Muscle layer of duodenum (tissue), 2 donors: ENCODE measurements around the gene VPS35L.

Source experiments
- H3K27ac ChIP-seq: one replicate; pipeline ENCODE4 v1.7.0; 2013; ENCODE audit warnings: mild to moderate bottlenecking, low read length
- H3K27me3 ChIP-seq: one replicate; pipeline ENCODE4 v1.7.0; 2013; ENCODE audit warnings: low read depth, mild to moderate bottlenecking, control low read depth, low read length
- H3K36me3 ChIP-seq, 2 donors: one replicate each; pipeline ENCODE4 v1.7.0; 2013; ENCODE audit warnings: low read length in 2 of 2, control low read depth in 1 of 2, mild to moderate bottlenecking in 1 of 2; ENCODE audit not compliant: insufficient read depth in 2 of 2, control insufficient read depth in 1 of 2
- H3K4me1 ChIP-seq, 2 donors: one replicate each; pipeline ENCODE4 v1.7.0; 2013; ENCODE audit warnings: low read length in 2 of 2, mild to moderate bottlenecking in 2 of 2, control low read depth in 1 of 2, moderate library complexity in 1 of 2; ENCODE audit not compliant: insufficient read depth in 2 of 2, control insufficient read depth in 1 of 2
- H3K4me3 ChIP-seq, 2 donors: one replicate each; pipeline ENCODE4 v1.7.0; 2013; ENCODE audit warnings: low read length in 2 of 2, low read depth in 1 of 2, mild to moderate bottlenecking in 1 of 2
- H3K9me3 ChIP-seq, 2 donors: one replicate each; pipeline ENCODE4 v1.7.0; 2013; ENCODE audit warnings: low read length in 2 of 2, control low read depth in 1 of 2, mild to moderate bottlenecking in 1 of 2; ENCODE audit not compliant: control insufficient read depth in 1 of 2
- donor health status: healthy.

Gene VPS35L

GRCh38 chr16:19744670-19745069 is 189.2 kb downstream of the VPS35L start:
- Histone ChIP-seq H3K4me1 (no peaks in the 10 kb centered on the region), H3K4me3 (no peak overlapping the region), H3K27ac (no peak overlapping the region), H3K27me3 (no peaks in the 10 kb centered on the region), H3K36me3 (no peaks in the 10 kb centered on the region), H3K9me3 (no peaks in the 10 kb centered on the region)

DNA sequence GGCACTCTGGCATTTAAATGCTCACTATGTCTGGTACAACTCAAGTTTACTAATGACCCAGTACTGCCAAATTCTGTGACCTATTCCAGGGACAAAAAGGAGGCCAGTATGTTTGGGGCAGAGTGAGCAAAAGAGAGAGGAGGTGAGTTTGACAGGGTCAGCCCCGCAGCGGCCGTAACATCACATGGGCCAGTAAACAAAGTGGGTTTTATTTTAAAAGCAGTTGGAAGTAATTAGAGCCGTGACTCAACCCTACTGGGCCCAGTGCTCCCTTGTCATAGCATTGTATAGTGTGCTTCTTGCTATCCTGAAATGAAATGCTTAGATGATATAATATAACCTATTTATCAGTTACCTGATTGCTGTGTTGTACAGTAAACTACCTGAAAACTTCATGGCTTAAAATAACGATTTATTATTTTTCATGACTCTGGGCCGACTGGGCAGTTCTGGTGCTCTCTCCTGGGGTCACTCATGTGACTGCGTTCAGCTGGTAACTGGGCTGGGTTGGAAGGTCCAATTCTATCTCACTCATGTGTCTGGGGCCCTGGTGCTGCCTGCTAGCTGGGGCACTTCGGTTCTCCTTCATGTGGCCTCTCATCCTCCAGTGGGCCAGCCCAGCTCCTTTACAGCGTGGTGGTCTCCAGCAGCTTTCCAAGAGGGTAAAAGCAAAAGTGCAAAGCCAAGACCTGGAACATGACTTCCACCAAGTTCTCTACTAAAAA is 189.9 kb downstream of the VPS35L start:
- Histone ChIP-seq H3K4me3 (no peak overlapping the region), H3K9me3 (no peaks in the 10 kb centered on the region), H3K27me3 (no peaks in the 10 kb centered on the region), H3K4me1 (no peaks in the 10 kb centered on the region), H3K36me3 (no peaks in the 10 kb centered on the region), H3K27ac (no peak overlapping the region)

GRCh38 chr16:19746561-19746960 is 191.1 kb downstream of the VPS35L start:
- Histone ChIP-seq H3K27ac (no peak overlapping the region), H3K9me3 (no peaks in the 10 kb centered on the region), H3K4me1 (no peaks in the 10 kb centered on the region), H3K4me3 (no peak overlapping the region), H3K36me3 (no peaks in the 10 kb centered on the region), H3K27me3 (no peaks in the 10 kb centered on the region)

- Histone ChIP-seq H3K36me3 (no peaks in the 10 kb centered on the region), H3K27ac (no peak overlapping the region), H3K4me1 (no peaks in the 10 kb centered on the region), H3K9me3 (no peaks in the 10 kb centered on the region), H3K27me3 (no peaks in the 10 kb centered on the region), H3K4me3 (no peak overlapping the region)
Observed at GRCh38 chr16:19748389-19749168, 193.1 kb downstream of the VPS35L start.

GRCh38 chr16:19749571-19750080 is 194.1 kb downstream of the VPS35L start:
- Histone ChIP-seq H3K27ac (no peak overlapping the region), H3K9me3 (no peaks in the 10 kb centered on the region), H3K27me3 (no peaks in the 10 kb centered on the region), H3K4me3 (no peak overlapping the region), H3K36me3 (no peaks in the 10 kb centered on the region), H3K4me1 (no peaks in the 10 kb centered on the region)
